GM19468 (cell line): Measurements from ENCODE around the gene BCL2L11.

Experiments
- ATAC-seq: cut with Tn5 transposase; IDR thresholded peaks from one replicate; pipeline ENCODE4 v1.9.1; 2021; ENCODE audit warnings: mild to moderate bottlenecking, moderate library complexity, moderate number of reproducible peaks; ENCODE audit not compliant: unreplicated experiment; ENCODE audit errors: extremely low read depth

BCL2L11 gene

DNA sequence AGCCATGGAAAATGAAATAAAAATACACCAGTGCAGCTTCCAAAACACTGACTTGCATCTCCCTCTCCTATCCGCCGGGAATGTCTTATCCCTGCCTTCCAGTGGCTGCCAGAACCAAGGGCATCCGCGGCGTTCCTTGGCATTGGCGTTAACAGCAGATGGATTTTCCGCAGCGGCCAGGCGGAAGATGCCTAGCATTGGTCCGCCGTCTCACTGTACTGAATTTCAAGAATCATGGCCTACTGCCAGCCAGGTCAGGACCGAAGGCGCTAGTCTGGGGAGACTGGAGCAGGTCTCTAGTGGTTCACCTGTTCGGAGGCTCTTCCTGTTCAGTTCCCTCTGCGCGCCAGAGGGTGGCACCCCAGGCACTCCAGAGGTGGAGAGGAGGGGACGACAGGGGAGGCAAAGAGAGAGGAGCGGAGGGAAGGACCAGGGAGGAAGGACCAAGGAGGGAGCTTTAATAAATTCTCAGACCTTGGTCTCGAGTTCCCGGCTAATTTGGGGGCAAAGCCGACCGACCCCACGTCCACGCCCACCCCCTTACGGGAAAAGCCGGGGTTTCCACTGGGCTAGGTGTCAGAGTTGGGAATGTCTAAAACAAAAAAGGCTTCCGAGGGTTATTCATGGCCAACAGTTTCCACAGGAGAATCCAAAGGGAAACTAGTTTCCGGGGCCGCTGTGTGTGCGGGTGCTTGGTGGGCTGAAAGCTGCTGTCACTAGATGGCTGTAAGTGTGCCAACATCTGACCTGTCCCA lies 3.7 kb upstream of the BCL2L11 start:
- ATAC-seq = no peak

DNA sequence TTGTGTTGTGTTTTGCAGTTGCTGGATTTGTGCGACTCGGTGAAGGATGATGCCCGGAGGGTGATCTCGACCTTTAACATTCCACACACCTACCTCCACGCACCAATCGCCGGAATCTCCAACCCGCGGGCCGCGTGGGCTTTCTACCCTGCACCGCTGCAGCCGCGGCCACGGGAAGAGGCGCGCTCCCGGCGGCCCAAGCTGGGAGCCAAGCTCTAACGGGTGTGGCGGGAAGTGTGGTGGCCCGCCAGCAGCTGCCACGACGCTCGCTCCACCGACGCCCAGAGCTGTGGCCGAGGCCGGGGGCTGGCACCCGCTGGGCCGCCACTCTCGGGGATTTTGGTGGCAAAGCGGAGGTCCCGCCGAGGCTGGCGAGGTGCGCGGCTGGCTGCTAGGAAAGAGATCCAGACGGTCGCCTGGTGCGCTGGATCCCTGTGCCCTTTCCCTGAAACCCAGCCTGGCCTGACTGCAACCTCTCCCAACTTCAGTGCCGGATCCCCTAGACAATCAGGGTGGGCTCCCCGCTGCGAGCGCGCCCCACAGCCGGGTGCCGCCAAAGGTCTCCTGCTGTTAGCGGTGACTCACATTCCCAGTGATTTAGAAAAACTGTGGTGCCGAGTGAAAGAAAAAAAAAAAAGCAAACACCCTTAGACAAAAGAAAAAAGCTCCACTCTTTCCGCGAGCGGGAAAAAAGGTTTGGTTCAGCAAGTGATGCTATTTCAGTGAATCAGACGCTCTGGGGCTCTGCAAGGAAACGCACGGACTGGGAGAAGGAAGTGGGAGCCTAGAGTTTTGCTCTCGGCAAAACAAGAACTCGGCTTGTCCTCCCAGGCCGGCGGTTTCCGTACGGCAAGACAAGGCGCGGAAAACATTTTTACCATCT lies 2.9 kb upstream of the BCL2L11 start:
- no peak for ATAC-seq

- no peak for ATAC-seq
These were observed 2.2 kb upstream of the BCL2L11 start for GRCh38 chr2:111118481-111118980.

DNA sequence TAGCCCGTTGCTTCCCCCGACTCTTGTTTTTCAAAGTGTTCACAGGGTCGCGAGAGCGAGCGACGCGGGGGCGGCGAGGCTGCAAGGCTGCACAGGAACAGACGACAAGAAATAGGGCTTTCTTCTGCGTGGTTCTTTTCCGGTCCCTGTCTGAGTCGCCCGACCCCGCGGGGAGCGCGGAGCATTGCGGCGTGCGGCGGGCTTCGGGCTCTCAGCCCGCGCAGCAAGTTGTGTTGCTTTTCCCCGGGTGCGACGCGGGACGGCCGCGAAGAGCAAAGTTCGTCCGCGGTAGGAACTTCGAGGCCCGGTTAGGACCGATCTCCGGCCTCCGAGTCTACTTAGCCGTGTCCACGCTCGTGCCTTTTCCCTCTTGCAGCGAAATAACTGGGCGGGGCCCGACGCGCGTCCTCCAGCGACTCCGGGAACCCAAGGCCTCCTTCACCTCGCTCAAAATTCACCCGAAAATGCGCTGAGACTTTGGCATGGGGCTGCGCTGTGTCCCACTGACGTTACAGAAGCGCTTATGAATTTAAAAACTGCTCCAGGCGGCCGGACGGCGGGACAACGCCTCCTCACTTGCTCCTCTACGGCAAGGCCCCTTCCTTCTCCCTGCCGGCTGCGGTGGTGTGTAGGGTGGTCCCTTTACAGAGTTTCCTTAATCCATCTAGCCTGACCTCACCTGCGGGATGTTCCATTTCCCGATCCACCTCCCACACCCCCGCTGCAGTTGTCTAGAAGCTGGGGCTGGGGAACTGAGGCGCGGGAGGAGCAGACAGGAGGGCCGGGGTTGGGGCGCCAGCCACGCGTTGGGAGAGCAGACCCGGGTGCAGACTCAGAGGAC lies 1.5 kb upstream of the BCL2L11 start:
- no peak for ATAC-seq

DNA sequence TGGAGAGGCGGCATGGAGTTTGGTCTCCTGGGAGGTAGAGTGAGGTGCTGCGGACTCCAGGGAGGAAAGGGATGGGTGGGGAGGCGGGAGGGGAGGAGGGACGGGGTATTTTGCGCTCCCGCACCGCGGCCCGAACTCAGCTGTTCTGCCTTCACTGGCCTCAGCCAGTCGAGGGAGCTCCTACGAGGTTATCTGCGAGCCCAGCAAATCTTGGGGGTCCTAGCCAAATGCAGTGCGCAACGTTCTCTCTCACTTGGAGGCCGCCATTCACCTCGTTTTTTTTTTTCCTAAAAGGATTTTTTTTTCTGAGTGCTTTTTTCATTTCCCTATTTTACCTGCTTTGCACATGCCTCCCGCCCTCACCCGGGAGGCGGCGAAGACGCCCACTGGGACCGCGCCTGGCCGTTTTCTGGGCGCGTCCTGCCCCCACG lies 877 bp upstream of the BCL2L11 start:
- no peak for ATAC-seq

DNA sequence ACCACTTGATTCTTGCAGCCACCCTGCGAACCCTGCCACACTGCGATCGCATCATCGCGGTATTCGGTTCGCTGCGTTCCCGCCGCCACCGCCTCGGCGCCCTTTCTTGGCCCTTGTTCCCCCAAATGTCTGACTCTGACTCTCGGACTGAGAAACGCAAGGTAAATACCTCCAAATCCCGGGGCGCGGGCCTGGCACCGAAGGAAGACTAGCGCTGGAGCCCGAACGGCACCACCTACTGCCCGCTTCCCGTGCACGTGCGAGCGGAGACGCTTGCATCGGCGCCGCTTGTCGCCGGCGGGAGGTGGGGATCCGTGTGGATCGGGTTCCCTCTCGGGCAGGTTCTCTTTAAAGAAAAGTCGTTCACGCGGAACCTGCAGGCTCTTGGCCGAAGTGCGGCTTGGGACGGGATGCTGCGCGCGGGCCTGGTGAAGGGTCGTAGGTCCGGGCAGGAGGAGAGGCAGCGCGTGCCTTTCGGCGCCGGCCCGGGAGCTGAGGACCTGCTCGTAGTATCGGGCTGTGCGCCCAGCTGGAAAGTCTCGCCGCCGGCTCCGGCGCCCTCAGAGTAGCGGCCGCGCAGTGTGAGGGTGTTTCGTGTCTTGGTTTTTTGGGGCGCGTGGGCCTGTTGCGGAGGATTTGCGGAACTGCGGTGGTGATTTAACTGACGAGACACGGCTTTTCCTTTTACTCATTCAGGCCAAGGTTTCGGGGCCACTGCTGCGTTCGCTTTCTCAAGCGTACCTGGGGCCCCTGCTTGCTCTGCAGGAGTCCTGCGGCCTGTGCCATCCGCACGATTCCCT lies 514 bp downstream of the BCL2L11 start:
- ATAC-seq = no peak

DNA sequence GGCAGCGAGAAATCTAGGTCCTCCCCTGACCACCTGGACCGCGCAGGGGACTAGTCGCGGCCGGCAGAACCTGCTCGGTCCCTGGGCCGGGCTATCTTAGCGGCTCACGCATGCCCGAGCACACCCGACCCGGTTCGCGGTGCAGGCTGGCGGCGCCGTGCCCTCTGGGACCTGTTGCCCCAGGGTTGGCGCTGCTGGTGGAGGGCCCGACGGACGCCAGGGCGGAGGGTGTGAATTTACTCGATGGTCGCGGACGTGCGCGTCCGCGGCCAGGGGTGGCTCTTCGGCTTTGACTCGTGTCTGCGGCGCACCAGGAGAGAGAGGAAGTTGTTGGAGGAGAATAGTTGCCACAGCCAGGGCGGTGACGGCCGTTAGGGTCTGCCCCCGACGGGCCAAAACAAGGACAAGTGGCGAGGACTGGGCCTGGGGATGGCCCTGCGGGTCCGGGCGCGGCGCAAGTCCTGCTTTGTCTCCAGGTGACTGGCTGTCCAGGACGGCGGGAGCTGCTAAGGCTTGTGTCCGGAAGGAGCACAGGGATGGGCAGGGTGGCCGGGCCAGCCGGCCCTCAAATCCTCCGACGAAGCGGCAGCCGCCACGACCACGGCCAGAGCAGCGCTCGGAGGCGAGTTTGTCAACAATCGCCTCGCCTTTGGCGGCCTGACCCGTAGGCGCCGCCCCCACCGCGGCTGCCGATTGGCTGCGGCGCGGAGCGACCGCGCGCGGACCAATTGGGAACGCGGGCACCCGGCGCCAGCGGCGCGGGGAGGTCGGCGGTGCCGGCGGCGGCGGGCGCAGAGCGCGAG lies 1.3 kb downstream of the BCL2L11 start:
- peak; percentile 23 for ATAC-seq

- peak; percentile 3 for ATAC-seq
These were observed 2.1 kb downstream of the BCL2L11 start for GRCh38 chr2:111122631-111123421.

DNA sequence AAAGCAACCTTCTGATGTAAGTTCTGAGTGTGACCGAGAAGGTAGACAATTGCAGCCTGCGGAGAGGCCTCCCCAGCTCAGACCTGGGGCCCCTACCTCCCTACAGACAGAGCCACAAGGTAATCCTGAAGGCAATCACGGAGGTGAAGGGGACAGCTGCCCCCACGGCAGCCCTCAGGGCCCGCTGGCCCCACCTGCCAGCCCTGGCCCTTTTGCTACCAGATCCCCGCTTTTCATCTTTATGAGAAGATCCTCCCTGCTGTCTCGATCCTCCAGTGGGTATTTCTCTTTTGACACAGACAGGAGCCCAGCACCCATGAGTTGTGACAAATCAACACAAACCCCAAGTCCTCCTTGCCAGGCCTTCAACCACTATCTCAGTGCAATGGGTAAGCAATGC lies 3.0 kb downstream of the BCL2L11 start:
- no peak for ATAC-seq

- ATAC-seq = no peak
These were observed 5.9 kb downstream of the BCL2L11 start for GRCh38 chr2:111126581-111126980.

GRCh38 chr2:111127351-111127750 lies 6.6 kb downstream of the BCL2L11 start:
- ATAC-seq = no peak

GRCh38 chr2:111128096-111128495 lies 7.4 kb downstream of the BCL2L11 start:
- ATAC-seq = no peak

- no peak for ATAC-seq
These were observed 12.9 kb downstream of the BCL2L11 start for GRCh38 chr2:111133603-111134002.

DNA sequence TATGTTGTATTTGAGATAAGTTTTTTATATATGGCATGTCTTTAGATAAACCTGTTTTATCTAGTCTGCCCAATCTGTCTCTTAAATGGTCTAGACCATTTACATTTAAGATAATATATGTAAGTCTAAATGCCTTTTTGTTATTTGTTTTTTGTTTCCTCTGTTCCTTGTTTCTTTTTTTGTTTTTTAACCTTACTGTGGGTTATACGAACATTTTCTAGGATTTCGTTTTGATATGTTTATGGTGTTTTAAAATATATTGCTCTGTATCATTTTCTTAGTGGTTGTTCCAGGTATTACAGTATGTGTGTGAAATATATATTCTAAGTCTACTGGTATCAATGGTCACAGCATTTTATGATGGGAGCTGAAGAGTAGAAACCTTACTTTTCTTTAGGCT lies 13.3 kb downstream of the BCL2L11 start:
- no peak for ATAC-seq

DNA sequence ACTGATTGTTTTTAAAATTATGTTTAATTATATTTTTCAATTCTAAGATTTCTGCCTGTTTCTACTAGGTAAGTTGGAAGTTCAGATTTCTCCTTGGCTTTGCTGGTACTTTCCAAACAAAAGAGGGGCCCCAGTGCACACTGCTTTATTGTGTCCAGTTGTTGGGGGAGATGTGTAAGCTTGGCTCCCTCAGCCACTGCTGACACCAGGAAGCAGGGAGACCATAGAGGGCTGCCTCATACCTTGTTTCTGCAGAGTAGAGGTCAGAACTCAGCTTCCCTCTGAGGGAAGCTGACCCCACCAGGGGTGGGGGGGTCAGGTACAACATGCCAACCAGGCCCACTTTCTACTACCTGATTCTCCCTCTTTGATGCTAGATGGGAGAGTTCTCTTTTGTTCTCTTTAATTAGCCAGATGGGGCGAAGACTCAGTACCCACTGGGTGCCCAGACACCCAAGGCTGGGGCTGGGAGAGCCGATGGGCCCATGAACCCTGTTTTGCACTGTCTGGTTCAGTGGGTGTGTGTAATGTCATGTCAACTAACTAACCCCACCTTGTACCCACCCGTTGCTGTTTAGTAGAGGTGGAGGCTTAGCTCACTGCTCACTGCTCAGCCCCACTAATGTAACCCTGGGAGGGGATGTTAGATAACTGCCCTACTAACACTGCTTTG lies 14.7 kb downstream of the BCL2L11 start:
- ATAC-seq = no peak

DNA sequence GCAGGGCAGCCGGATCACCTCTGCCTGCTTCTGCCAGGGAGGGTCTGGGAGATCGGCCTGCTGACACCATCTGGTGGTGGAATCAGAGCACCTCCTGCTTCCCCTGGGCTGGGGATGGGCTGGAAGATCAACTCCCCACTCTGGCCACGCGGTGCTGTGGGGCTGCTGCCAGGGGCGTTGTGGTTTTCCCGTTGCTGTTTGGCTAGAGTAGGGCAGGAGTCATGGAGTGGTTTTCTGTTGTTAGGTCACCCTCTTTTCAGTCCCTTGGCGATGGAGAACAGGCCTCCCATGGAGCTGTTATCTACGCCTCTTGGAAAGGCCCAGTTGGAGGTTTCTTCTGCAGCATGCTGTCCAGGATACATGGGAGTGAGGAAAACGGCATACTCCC lies 15.2 kb downstream of the BCL2L11 start:
- no peak for ATAC-seq

- no peak for ATAC-seq
These were observed 18.1 kb downstream of the BCL2L11 start for GRCh38 chr2:111138839-111139238.
